CD14-positive monocyte (primary cell): ENCODE measurements around the gene LINC00632. TPM values are rescaled to one million over a fixed set of nuclear protein-coding genes. Genes with fewer than 3 reads are reported as not detected.

Source experiments
- DNase-seq, 3 donors: peaks; one replicate each; pipeline ENCODE4 v3.0.0-alpha.2; 2011 to 2022
- H2AFZ ChIP-seq: 2 replicates; pipeline ENCODE4 v1.6.0; 2012; ENCODE audit warnings: mild to moderate bottlenecking, low read depth, low read length, inconsistent platforms; ENCODE audit not compliant: insufficient read depth, poor library complexity, severe bottlenecking
- H3K27ac ChIP-seq, 2 donors: 1 replicate in 1 of 2; 2 replicates in 1 of 2; pipeline ENCODE4 v1.5.1; 2012 to 2013; ENCODE audit warnings: low read length in 2 of 2, control low read depth in 1 of 2, inconsistent platforms in 1 of 2, low read depth in 1 of 2, mild to moderate bottlenecking in 1 of 2
- H3K27me3 ChIP-seq, 2 donors: one replicate each; pipeline versions ENCODE4 v1.6.0 to v1.6.1; 2011 to 2013; ENCODE audit warnings: low read length in 2 of 2; ENCODE audit not compliant: control insufficient read depth in 2 of 2, insufficient read depth in 2 of 2
- H3K36me3 ChIP-seq, 2 donors: replicated peaks in 1 of 2; 1 replicate in 1 of 2; 2 replicates in 1 of 2; pipeline versions ENCODE4 v1.5.1 to v1.6.1; 2012 to 2013; ENCODE audit warnings: low read length in 2 of 2, control low read depth in 1 of 2, inconsistent platforms in 1 of 2, mild to moderate bottlenecking in 1 of 2; ENCODE audit not compliant: insufficient read depth in 2 of 2, control insufficient read depth in 1 of 2
- H3K4me1 ChIP-seq, 2 donors: 1 replicate in 1 of 2; 2 replicates in 1 of 2; pipeline versions ENCODE4 v1.5.1 to v1.6.1; 2012 to 2013; ENCODE audit warnings: low read length in 2 of 2, control low read depth in 1 of 2, inconsistent platforms in 1 of 2, mild to moderate bottlenecking in 1 of 2, moderate library complexity in 1 of 2; ENCODE audit not compliant: insufficient read depth in 2 of 2, control insufficient read depth in 1 of 2
- H3K4me2 ChIP-seq: replicated peaks from 2 replicates; pipeline ENCODE3; 2012; ENCODE audit warnings: low read length, moderate library complexity, mild to moderate bottlenecking; ENCODE audit not compliant: poor library complexity, severe bottlenecking; ENCODE audit errors: extremely low read depth
- H3K4me3 ChIP-seq, 3 experiments: fragments of 200-600 bp in 1 of 3; sonication (generic) in 1 of 3; replicated peaks in 1 of 3; 1 replicate in 2 of 3; 2 replicates in 1 of 3; pipeline ENCODE4 v1.5.1; 2011 to 2013; ENCODE audit warnings: low read length in 3 of 3, mild to moderate bottlenecking in 3 of 3, control low read depth in 2 of 3, low read depth in 2 of 3, inconsistent platforms in 1 of 3, moderate library complexity in 1 of 3
- H3K79me2 ChIP-seq: 2 replicates; pipeline ENCODE4 v1.6.0; 2012; ENCODE audit warnings: mild to moderate bottlenecking, control low read depth, inconsistent platforms, low read length, moderate library complexity; ENCODE audit not compliant: insufficient read depth
- H3K9ac ChIP-seq: 2 replicates; pipeline ENCODE4 v1.6.0; 2017; ENCODE audit warnings: low read length, mild to moderate bottlenecking; ENCODE audit not compliant: insufficient read depth, poor library complexity, severe bottlenecking
- H3K9me3 ChIP-seq, 2 donors: replicated peaks in 1 of 2; 1 replicate in 1 of 2; 2 replicates in 1 of 2; pipeline versions ENCODE4 v1.5.1 to v1.6.1; 2012 to 2013; ENCODE audit warnings: low read length in 2 of 2, control low read depth in 1 of 2; ENCODE audit not compliant: control insufficient read depth in 1 of 2, insufficient read depth in 1 of 2
- H4K20me1 ChIP-seq: 2 replicates; pipeline ENCODE4 v1.6.0; 2012; ENCODE audit warnings: mild to moderate bottlenecking, low read length, control low read depth, moderate library complexity; ENCODE audit not compliant: insufficient read depth
- H3K27ac Mint-ChIP-seq, 7 donors: one replicate each; pipeline ENCODE4 v1.8.0; 2020; ENCODE audit warnings: mild to moderate bottlenecking in 7 of 7, mixed read lengths in 7 of 7, moderate library complexity in 6 of 7, inconsistent platforms in 2 of 7
- H3K27me3 Mint-ChIP-seq, 3 donors: one replicate each; pipeline ENCODE4 v1.8.0; 2021 to 2022; ENCODE audit warnings: low read depth in 3 of 3, mild to moderate bottlenecking in 3 of 3, mixed read lengths in 3 of 3, moderate library complexity in 3 of 3, inconsistent platforms in 1 of 3
- H3K36me3 Mint-ChIP-seq, 2 donors: one replicate each; pipeline ENCODE4 v1.8.0; 2020; ENCODE audit warnings: mixed read lengths in 2 of 2, inconsistent platforms in 1 of 2, mild to moderate bottlenecking in 1 of 2
- H3K4me1 Mint-ChIP-seq: one replicate; pipeline ENCODE4 v1.8.0; 2020; ENCODE audit warnings: mild to moderate bottlenecking, mixed read lengths
- H3K4me3 Mint-ChIP-seq, 2 donors: one replicate each; pipeline ENCODE4 v1.8.0; 2020; ENCODE audit warnings: mild to moderate bottlenecking in 2 of 2, mixed read lengths in 2 of 2, moderate library complexity in 1 of 2
- H3K9me3 Mint-ChIP-seq, 7 donors: one replicate each; pipeline ENCODE4 v1.8.0; 2020 to 2022; ENCODE audit warnings: mixed read lengths in 7 of 7, mild to moderate bottlenecking in 6 of 7, moderate library complexity in 6 of 7, inconsistent platforms in 2 of 7
- CTCF ChIP-seq: fragments of 200-600 bp; IDR thresholded peaks from one replicate; pipeline ENCODE4 v1.8.0; 2022; ENCODE audit warnings: antibody characterized with exemption, mild to moderate bottlenecking
- WGBS: methylation state at CpG from one replicate; pipeline ENCODE4 v1.1.5; 2013; ENCODE audit warnings: missing lambda C conversion rate; ENCODE audit not compliant: insufficient coverage; 5-methylcytosine and 5-hydroxymethylcytosine counted together
- intact Hi-C, 2 donors: fragments of 100-400 bp; cut with micrococcal nuclease; formaldehyde crosslinking; loops; one replicate each; pipeline versions ENCODE4 v1.15.0 to v1.15.1; 2023
- polyA plus RNA-seq, 3 donors: library from polyadenylated mRNA; depleted of rRNA in 1 of 3; unstranded in 2 of 3; stranded (reverse) in 1 of 3; fragments of 300-500 nt in 2 of 3; fragments of >200 nt in 1 of 3; fragmentation: Illumina TruSeq in 2 of 3; gene quantifications; 1 replicate in 2 of 3; 2 replicates in 1 of 3; pipeline ENCODE4 v1.2.3, GENCODE V29; 2012 to 2021

The LINC00632 gene
- polyA plus RNA-seq, 3 donors, result not detected

GRCh38 chrX:140744085-140744484 is 34.5 kb downstream of the LINC00632 start:
- Histone ChIP-seq H3K79me2 (no peaks in the 10 kb centered on the region), H3K27ac (no peak overlapping the region), H3K9me3 (no peaks in the 10 kb centered on the region), H3K4me2 (no peak overlapping the region), H3K9ac (no peak overlapping the region), H3K4me1 (no peaks in the 10 kb centered on the region), H3K36me3 (no peaks in the 10 kb centered on the region), H4K20me1 (no peaks in the 10 kb centered on the region), H2AFZ (no peak overlapping the region), H3K4me3 (no peak overlapping the region), H3K27me3 (no peaks in the 10 kb centered on the region)
- no peaks in the 10 kb centered on the region for H3K9me3 Mint-ChIP-seq
- no peak overlapping the region for H3K4me3 Mint-ChIP-seq
- DNase-seq, result no peak
- H3K4me1 Mint-ChIP-seq, result no peaks in the 10 kb centered on the region
- H3K36me3 Mint-ChIP-seq, result no peaks in the 10 kb centered on the region
- H3K27ac Mint-ChIP-seq, result no peak overlapping the region
- H3K27me3 Mint-ChIP-seq, result peaks cover 2 to 9% (median 2%) of the 10 kb centered on the region in 3 donors
- intact Hi-C loops, result no loop called here
- TF ChIP-seq CTCF, result no peak

- Histone ChIP-seq H3K79me2 (no peaks in the 10 kb centered on the region), H4K20me1 (no peaks in the 10 kb centered on the region), H3K9me3 (no peaks in the 10 kb centered on the region), H3K4me2 (no peak overlapping the region), H3K4me3 (no peak overlapping the region), H3K9ac (no peak overlapping the region), H3K27me3 (no peaks in the 10 kb centered on the region), H2AFZ (no peak overlapping the region), H3K27ac (no peak overlapping the region), H3K4me1 (no peaks in the 10 kb centered on the region), H3K36me3 (no peaks in the 10 kb centered on the region)
- no peak for DNase-seq
- H3K9me3 Mint-ChIP-seq, result no peaks in the 10 kb centered on the region
- WGBS, result no CpG with 5 or more reads among the region's 6 CpGs
- no peak overlapping the region for H3K27ac Mint-ChIP-seq
- H3K4me1 Mint-ChIP-seq, result no peaks in the 10 kb centered on the region
- intact Hi-C loops, result no loop called here
- H3K27me3 Mint-ChIP-seq, result peaks cover 0 to 3% (median 0%) of the 10 kb centered on the region in 3 donors
- H3K4me3 Mint-ChIP-seq, result no peak overlapping the region
- no peak for TF ChIP-seq CTCF
- no peaks in the 10 kb centered on the region for H3K36me3 Mint-ChIP-seq
Measured at GRCh38 chrX:140756941-140757340, 47.4 kb downstream of the LINC00632 start.
